H1 (cell line): ENCODE measurements around the gene DAP. TPM values are rescaled to one million over a fixed set of nuclear protein-coding genes. Genes with fewer than 3 reads are reported as not detected.

ENCODE experiments used
- BACH1 ChIP-seq: IDR thresholded peaks from 2 replicates; pipeline ENCODE4 v1.6.1; 2012; ENCODE audit warnings: low read length, improper control_type of control experiment
- CTBP2 ChIP-seq: IDR thresholded peaks from 2 replicates; pipeline ENCODE4 v1.7.0; 2011; ENCODE audit warnings: borderline replicate concordance, mild to moderate bottlenecking, moderate library complexity, mixed read lengths, low read length; ENCODE audit not compliant: insufficient read depth, insufficient read length
- FOSL1 ChIP-seq: IDR thresholded peaks from 2 replicates; pipeline ENCODE4 v1.6.1; 2011; ENCODE audit warnings: mild to moderate bottlenecking, low read depth, low read length, moderate library complexity; ENCODE audit not compliant: insufficient read depth
- KDM1A ChIP-seq: fragments of 200-600, 300-600 bp; sonication (generic); IDR thresholded peaks from 2 replicates; pipeline ENCODE4 v1.7.1; 2016; ENCODE audit warnings: mild to moderate bottlenecking, low read length, borderline replicate concordance
- PHF8 ChIP-seq: fragments of 200-600 bp; sonication (generic); conservative IDR thresholded peaks from 2 replicates; pipeline ENCODE4 v1.7.1; 2012; ENCODE audit warnings: low read depth, mild to moderate bottlenecking, inconsistent platforms, low read length, moderate library complexity
- POLR2AphosphoS5 ChIP-seq: IDR thresholded peaks from 2 replicates; pipeline ENCODE4 v1.6.1; 2011; ENCODE audit warnings: low read depth, low read length
- RAD21 ChIP-seq, 2 experiments: IDR thresholded peaks in 1 of 2; conservative IDR thresholded peaks in 1 of 2; 2 replicates each; pipeline ENCODE4 v1.6.1; 2011; ENCODE audit warnings: low read depth in 2 of 2, low read length in 2 of 2, improper control_type of control experiment in 1 of 2, inconsistent platforms in 1 of 2, mild to moderate bottlenecking in 1 of 2, moderate library complexity in 1 of 2
- polyA plus RNA-seq, 7 experiments: library from polyadenylated mRNA; depleted of rRNA in 3 of 7; stranded (reverse) in 5 of 7; unstranded in 2 of 7; fragments of >200 nt in 5 of 7; fragments of 200-250 nt in 2 of 7; gene quantifications; 1 replicate in 5 of 7; 2 replicates in 1 of 7; 4 replicates in 1 of 7; pipeline versions ENCODE4 v1.2.1 to v1.2.3, GENCODE V29; 2011 to 2013; ENCODE audit warnings: missing spikeins in 2 of 7, mixed read lengths in 2 of 7
- total RNA-seq: library from RNA; stranded (reverse); fragmentation: NEBNext Ultra II Directional; extraction: Animal tissue kit (Norgen Biotek cat#: 25700); gene quantifications from 2 replicates; pipeline ENCODE4 v1.2.1, GENCODE V29; 2021

The DAP gene
- total and polyA plus RNA-seq, 2 of the 8 experiments (the other 6 are each of a cell fraction or from before 2014, with no cell fraction given) = 26.2 to 44.4 TPM

- no peak for TF ChIP-seq RAD21 (IDR thresholded peaks at IDR 0.05 in 1 of 2, conservative IDR thresholded peaks at IDR 0.05 in 1 of 2; ENCODE audit: low read depth in 2 of 2, low read length in 2 of 2)
- TF ChIP-seq POLR2AphosphoS5 = no peak
- no peak for TF ChIP-seq CTBP2
- no peak for TF ChIP-seq PHF8
- no peak for TF ChIP-seq FOSL1
- no peak for TF ChIP-seq KDM1A
- TF ChIP-seq BACH1 = no peak
Observed at GRCh38 chr5:10733426-10733825, 27.6 kb downstream of the DAP start (continued).
